ENCODE data around the gene APC. TPM values are rescaled to one million over a fixed set of nuclear protein-coding genes. Genes with fewer than 3 reads are reported as not detected.

The APC gene
- total and polyA plus RNA-seq, 12 donors, result 2.5 to 78.8 (median 37.1) TPM

- Histone ChIP-seq H3K27me3 (no peaks in the 10 kb centered on the region), H3K27ac (no peak overlapping the region), H3K4me1 (replicated peaks in 1 of 2) (peaks cover 8 to 15% of the 10 kb centered on the region in 2 donors), H3K4me3 (no peak overlapping the region), H3K36me3 (replicated peaks in 1 of 2) (no peaks in the 10 kb centered on the region), H3K9me3 (replicated peaks in 1 of 3) (no peaks in the 10 kb centered on the region)
- TF ChIP-seq POLR2A (IDR thresholded peaks at IDR 0.05), result no peak
- TF ChIP-seq CTCF (IDR thresholded peaks at IDR 0.05), result no peak
- 78 to 85% (median 79%) methylated on average over 1 of the region's 1 CpG; no CpG with 5 or more reads in 1 of the 4 donors for WGBS, 4 donors
- no peak for DNase-seq
- intact Hi-C loops (cut with DNase I), result loop anchor here in 1 of 2 donors (10.0 kb wide), 1 partner anchor 63 kb away; no protein-coding TSS in a partner anchor
These were observed 46.4 kb upstream of the APC start for GRCh38 chr5:112691339-112691680.

- no peak for DNase-seq
- WGBS, 4 donors, result 63 to 77% (median 70%) methylated on average over 2 to 3 of the region's 3 CpGs
- Histone ChIP-seq H3K27ac (no peak overlapping the region), H3K27me3 (no peaks in the 10 kb centered on the region), H3K4me3 (no peak overlapping the region), H3K4me1 (replicated peaks in 1 of 2) (peaks cover 8 to 15% of the 10 kb centered on the region in 2 donors), H3K36me3 (replicated peaks in 1 of 2) (no peaks in the 10 kb centered on the region), H3K9me3 (replicated peaks in 1 of 3) (no peaks in the 10 kb centered on the region)
- intact Hi-C loops (cut with DNase I), result loop anchor here in 1 of 2 donors (10.0 kb wide), 1 partner anchor 63 kb away; no protein-coding TSS in a partner anchor
- TF ChIP-seq CTCF (IDR thresholded peaks at IDR 0.05) (peak in 2 of 6 experiments; percentile 18 to 32), POLR2A (IDR thresholded peaks at IDR 0.05) (no peak)
These were observed 45.9 kb upstream of the APC start for GRCh38 chr5:112691758-112692157.

GRCh38 chr5:112692472-112692871 lies 45.2 kb upstream of the APC start:
- intact Hi-C loops (cut with DNase I), result loop anchor here in 1 of 2 donors (10.0 kb wide), 1 partner anchor 62 kb away; no protein-coding TSS in a partner anchor
- Histone ChIP-seq H3K27me3 (no peaks in the 10 kb centered on the region), H3K4me1 (replicated peaks in 1 of 2) (peaks cover 12 to 18% of the 10 kb centered on the region in 2 donors), H3K9me3 (replicated peaks in 1 of 3) (no peaks in the 10 kb centered on the region), H3K4me3 (no peak overlapping the region), H3K27ac (no peak overlapping the region), H3K36me3 (replicated peaks in 1 of 2) (no peaks in the 10 kb centered on the region)
- 92 to 97% (median 96%) methylated on average over 1 of the region's 1 CpG for WGBS, 4 donors
- DNase-seq, result no peak
- TF ChIP-seq CTCF (IDR thresholded peaks at IDR 0.05) (no peak), POLR2A (IDR thresholded peaks at IDR 0.05) (no peak)

DNA sequence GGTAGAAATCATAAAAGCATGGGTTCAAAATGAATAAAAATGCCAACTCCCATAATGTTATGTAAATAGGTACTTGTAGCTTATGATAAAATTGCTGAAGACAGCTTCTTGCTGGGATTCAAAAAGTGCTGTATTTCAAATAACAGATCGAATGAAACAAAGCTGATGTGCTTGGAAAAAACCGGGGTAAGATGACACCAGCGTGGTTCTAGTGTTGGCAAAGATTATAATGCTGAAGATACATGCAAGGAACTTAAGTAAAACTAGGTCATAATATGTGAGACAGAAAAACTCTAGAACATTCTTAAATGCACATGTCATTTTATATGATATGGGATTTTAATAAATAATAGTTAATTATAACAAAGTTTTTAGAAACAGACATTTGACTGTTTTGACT lies 44.4 kb upstream of the APC start:
- Histone ChIP-seq H3K4me3 (no peak overlapping the region), H3K36me3 (replicated peaks in 1 of 2) (no peaks in the 10 kb centered on the region), H3K9me3 (replicated peaks in 1 of 3) (no peaks in the 10 kb centered on the region), H3K27ac (no peak overlapping the region), H3K4me1 (replicated peaks in 1 of 2) (peaks cover 13 to 18% of the 10 kb centered on the region in 2 donors), H3K27me3 (no peaks in the 10 kb centered on the region)
- intact Hi-C loops (cut with DNase I), result loop anchor here in 1 of 2 donors (10.0 kb wide), 1 partner anchor 62 kb away; no protein-coding TSS in a partner anchor
- DNase-seq, result no peak
- WGBS, 4 donors, result 86 to 96% (median 91%) methylated on average over 3 of the region's 3 CpGs
- TF ChIP-seq CTCF (IDR thresholded peaks at IDR 0.05) (no peak), POLR2A (IDR thresholded peaks at IDR 0.05) (no peak)
